NT2/D1 (cell line): Measurements from ENCODE around the gene NHERF2.

ENCODE experiments used
- DNase-seq: peaks from one replicate; pipeline ENCODE4 v3.0.0-alpha.2; 2011; ENCODE audit warnings: low read depth, low spot score
- H3K27me3 ChIP-seq: 2 replicates; pipeline ENCODE4 v1.6.0; 2011; ENCODE audit warnings: mild to moderate bottlenecking; ENCODE audit not compliant: insufficient read length, insufficient read depth
- H3K36me3 ChIP-seq: 2 replicates; pipeline ENCODE4 v1.6.1; 2011; ENCODE audit warnings: mild to moderate bottlenecking, low read length, mixed read lengths; ENCODE audit not compliant: insufficient read depth, insufficient read length
- H3K4me1 ChIP-seq: 2 replicates; pipeline ENCODE4 v1.5.1; 2011; ENCODE audit not compliant: insufficient read depth, insufficient read length
- H3K4me3 ChIP-seq: 2 replicates; pipeline ENCODE4 v1.5.1; 2011; ENCODE audit warnings: low read depth; ENCODE audit not compliant: insufficient read length
- H3K9ac ChIP-seq: 2 replicates; pipeline ENCODE4 v1.6.0; 2011; ENCODE audit warnings: low read depth; ENCODE audit not compliant: insufficient read length
- H3K9me3 ChIP-seq: 2 replicates; pipeline ENCODE4 v1.5.1; 2011; ENCODE audit warnings: mild to moderate bottlenecking, low read length; ENCODE audit not compliant: insufficient read depth
- SUZ12 ChIP-seq: IDR thresholded peaks from 2 replicates; pipeline ENCODE4 v1.6.1; 2011; ENCODE audit not compliant: insufficient read length, insufficient read depth; ENCODE audit errors: extremely low read depth
- YY1 ChIP-seq: IDR thresholded peaks from 2 replicates; pipeline ENCODE4 v1.6.1; 2011; ENCODE audit not compliant: insufficient read length, insufficient read depth
- ZNF274 ChIP-seq: IDR thresholded peaks from 2 replicates; pipeline ENCODE4 v1.6.1; 2011; ENCODE audit warnings: mild to moderate bottlenecking, low read depth, low read length

Gene NHERF2

GRCh38 chr16:2037115-2037514 is 10.4 kb downstream of the NHERF2 start:
- no peaks in the 10 kb centered on the region for H3K9me3 ChIP-seq
- DNase-seq = no peak
- no peak overlapping the region for H3K4me3 ChIP-seq
- H3K36me3 ChIP-seq = peaks cover 39% of the 10 kb centered on the region
- peaks cover 57% of the 10 kb centered on the region for H3K4me1 ChIP-seq
- H3K9ac ChIP-seq = no peak overlapping the region
- H3K27me3 ChIP-seq = no peaks in the 10 kb centered on the region
- no peak for TF ChIP-seq ZNF274
- no peak for TF ChIP-seq SUZ12
- TF ChIP-seq YY1 = no peak

GRCh38 chr16:2037647-2038381 is 11.1 kb downstream of the NHERF2 start:
- H3K4me3 ChIP-seq = no peak overlapping the region
- no peak overlapping the region for H3K9ac ChIP-seq
- no peaks in the 10 kb centered on the region for H3K27me3 ChIP-seq
- peaks cover 52% of the 10 kb centered on the region for H3K4me1 ChIP-seq
- H3K36me3 ChIP-seq = peaks cover 35% of the 10 kb centered on the region
- H3K9me3 ChIP-seq = no peaks in the 10 kb centered on the region
- no peak for TF ChIP-seq SUZ12
- no peak for DNase-seq

- no peak overlapping the region for H3K4me3 ChIP-seq
- TF ChIP-seq ZNF274 (no peak), SUZ12 (no peak)
- no peak for DNase-seq
These were observed 11.9 kb downstream of the NHERF2 start for GRCh38 chr16:2038382-2039231.

GRCh38 chr16:2039274-2040031 is 12.8 kb downstream of the NHERF2 start:
- Histone ChIP-seq H3K36me3 (peaks cover 43% of the 10 kb centered on the region), H3K9ac (peak overlapping the region; percentile 69), H3K4me1 (peaks cover 51% of the 10 kb centered on the region), H3K9me3 (no peaks in the 10 kb centered on the region), H3K4me3 (no peak overlapping the region), H3K27me3 (no peaks in the 10 kb centered on the region)
- DNase-seq = no peak
- no peak for TF ChIP-seq YY1
- TF ChIP-seq ZNF274 = no peak
- TF ChIP-seq SUZ12 = no peak

More at GRCh38 chr16:2038382-2039231, 11.9 kb downstream of the NHERF2 start:
- no peaks in the 10 kb centered on the region for H3K27me3 ChIP-seq
- H3K4me1 ChIP-seq = peaks cover 51% of the 10 kb centered on the region
- peaks cover 42% of the 10 kb centered on the region for H3K36me3 ChIP-seq
- H3K9me3 ChIP-seq = no peaks in the 10 kb centered on the region
- H3K9ac ChIP-seq = peak overlapping the region; percentile 69

- H3K27me3 ChIP-seq = no peaks in the 10 kb centered on the region
- peaks cover 44% of the 10 kb centered on the region for H3K4me1 ChIP-seq
- H3K9ac ChIP-seq = peak overlapping the region; percentile 38
- H3K4me3 ChIP-seq = no peak overlapping the region
- peaks cover 48% of the 10 kb centered on the region for H3K36me3 ChIP-seq
- DNase-seq = no peak
- TF ChIP-seq SUZ12 (no peak), ZNF274 (no peak), YY1 (no peak)
- no peaks in the 10 kb centered on the region for H3K9me3 ChIP-seq
These were observed 13.5 kb downstream of the NHERF2 start for GRCh38 chr16:2040041-2040786.

GRCh38 chr16:2040787-2041522 is 14.3 kb downstream of the NHERF2 start:
- H3K9ac ChIP-seq = peak overlapping the region; percentile 38
- no peaks in the 10 kb centered on the region for H3K27me3 ChIP-seq
- H3K9me3 ChIP-seq = no peaks in the 10 kb centered on the region
- TF ChIP-seq ZNF274 (no peak), YY1 (no peak), SUZ12 (no peak)
- H3K36me3 ChIP-seq = peaks cover 51% of the 10 kb centered on the region
- DNase-seq = no peak
- no peak overlapping the region for H3K4me3 ChIP-seq
- peaks cover 37% of the 10 kb centered on the region for H3K4me1 ChIP-seq
